Subcutaneous adipose tissue (tissue), 4 donors: Measurements from ENCODE around the gene USP15. TPM values are rescaled to one million over a fixed set of nuclear protein-coding genes. Genes with fewer than 3 reads are reported as not detected.

Source experiments
- total RNA-seq, 4 donors: library from RNA; depleted of rRNA; stranded (reverse); fragments of >200 nt; gene quantifications; one replicate each; pipeline ENCODE4 v1.1.0, GENCODE V29; 2016
- TF ChIP-seq, protein P1 (sequence below): fragments of 450-650 bp; IDR thresholded peaks from one replicate; pipeline ENCODE4 v1.5.1; 2016; ENCODE audit warnings: low read depth, mild to moderate bottlenecking, control low read depth, antibody characterized with exemption, moderate library complexity

Gene USP15
- total RNA-seq, 4 donors from 2014 or later, result 88.5 to 288 (median 158) TPM

DNA sequence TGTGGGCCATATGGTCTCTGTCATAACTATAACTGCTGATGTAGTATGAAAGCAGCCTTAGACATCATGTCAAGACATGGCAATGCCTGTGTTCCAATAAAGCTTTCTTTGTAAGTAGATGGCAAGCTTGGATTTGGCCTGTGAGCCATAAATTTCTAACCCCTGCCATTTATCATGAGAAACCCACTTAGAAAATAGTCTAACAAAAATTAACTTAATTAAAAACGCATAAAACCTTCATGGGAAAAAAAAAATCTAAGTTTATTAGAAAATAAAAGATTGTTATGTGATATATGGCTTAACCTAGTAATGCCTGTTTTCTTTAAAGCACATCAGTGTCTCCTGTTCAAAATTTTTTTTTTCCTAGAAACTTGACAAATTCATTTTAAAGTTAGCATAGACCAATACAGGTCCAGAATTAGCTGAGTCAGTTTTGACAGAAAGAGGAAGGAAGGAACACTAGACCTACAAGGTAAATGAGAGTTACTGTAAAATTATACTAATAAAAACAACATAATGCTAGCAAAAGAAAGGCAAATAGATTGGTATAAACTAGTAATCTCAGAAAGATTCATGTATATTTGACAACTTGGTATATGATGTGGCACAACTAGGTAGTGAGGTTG, 68.2 kb downstream of the USP15 start:
- TF ChIP-seq, protein P1, sequence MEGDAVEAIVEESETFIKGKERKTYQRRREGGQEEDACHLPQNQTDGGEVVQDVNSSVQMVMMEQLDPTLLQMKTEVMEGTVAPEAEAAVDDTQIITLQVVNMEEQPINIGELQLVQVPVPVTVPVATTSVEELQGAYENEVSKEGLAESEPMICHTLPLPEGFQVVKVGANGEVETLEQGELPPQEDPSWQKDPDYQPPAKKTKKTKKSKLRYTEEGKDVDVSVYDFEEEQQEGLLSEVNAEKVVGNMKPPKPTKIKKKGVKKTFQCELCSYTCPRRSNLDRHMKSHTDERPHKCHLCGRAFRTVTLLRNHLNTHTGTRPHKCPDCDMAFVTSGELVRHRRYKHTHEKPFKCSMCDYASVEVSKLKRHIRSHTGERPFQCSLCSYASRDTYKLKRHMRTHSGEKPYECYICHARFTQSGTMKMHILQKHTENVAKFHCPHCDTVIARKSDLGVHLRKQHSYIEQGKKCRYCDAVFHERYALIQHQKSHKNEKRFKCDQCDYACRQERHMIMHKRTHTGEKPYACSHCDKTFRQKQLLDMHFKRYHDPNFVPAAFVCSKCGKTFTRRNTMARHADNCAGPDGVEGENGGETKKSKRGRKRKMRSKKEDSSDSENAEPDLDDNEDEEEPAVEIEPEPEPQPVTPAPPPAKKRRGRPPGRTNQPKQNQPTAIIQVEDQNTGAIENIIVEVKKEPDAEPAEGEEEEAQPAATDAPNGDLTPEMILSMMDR, result no peak

DNA sequence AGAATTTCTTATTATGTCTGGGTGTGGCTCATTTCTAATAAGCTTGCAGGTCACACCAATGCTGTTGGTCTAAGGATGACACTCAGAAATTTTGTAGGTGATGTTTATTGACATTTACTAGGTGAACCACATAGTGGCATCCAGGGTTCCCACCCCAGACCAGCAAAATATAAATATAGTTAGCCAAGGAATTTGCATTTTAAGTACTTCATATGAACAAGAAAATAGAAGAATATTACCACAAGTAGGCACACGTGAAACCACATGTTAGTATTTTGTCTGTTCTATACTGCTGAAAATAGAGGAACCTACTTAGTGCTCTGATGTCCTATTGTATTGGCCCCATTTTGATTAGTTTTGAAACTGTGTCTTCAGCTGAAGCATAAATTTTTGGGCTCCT, 71.1 kb downstream of the USP15 start:
- TF ChIP-seq, protein P1, result no peak

- TF ChIP-seq, protein P1, result no peak
Observed at GRCh38 chr12:62332598-62332997, 72.4 kb downstream of the USP15 start.

DNA sequence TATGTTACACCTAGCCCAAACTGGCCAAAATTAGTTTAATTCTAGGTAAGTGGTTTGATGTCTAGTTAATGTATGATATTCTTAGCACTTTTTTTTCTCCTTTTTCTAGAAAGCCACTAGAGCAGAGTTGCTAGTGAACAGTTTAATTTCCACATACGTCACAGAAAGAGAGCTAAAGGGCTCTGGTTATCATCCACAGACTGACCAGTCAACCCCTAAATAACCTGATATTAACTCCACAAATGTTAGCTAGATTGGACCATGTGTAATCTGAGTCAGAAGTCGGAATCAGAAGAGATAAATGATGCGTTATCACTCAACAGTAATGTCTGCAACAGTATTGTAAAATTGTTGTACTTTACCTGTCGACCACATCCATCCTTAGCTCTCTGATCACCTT, 74.9 kb downstream of the USP15 start:
- TF ChIP-seq, protein P1, result no peak

DNA sequence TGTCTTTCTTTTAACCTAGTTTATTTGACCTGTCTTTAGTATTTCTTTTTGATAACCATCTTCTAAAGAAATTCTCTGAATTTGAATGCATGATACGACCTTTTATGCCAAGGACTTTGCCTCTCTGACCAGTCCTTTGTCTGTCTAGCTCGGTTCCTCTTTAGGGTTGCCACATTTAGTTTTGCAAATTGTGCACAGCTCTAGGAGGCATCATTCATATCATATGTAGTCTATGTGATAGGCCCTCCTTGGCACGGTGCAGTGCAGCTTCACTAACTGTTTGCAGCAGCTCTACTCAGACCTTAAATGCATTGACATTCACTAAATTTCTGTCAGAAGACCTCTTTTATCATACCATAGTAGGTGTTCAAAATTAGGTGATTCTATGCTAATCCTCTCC, 75.6 kb downstream of the USP15 start:
- TF ChIP-seq, protein P1, result no peak

- TF ChIP-seq, protein P1, result no peak
Observed at GRCh38 chr12:62345667-62346066, 85.5 kb downstream of the USP15 start.

GRCh38 chr12:62346817-62347216, 86.6 kb downstream of the USP15 start:
- TF ChIP-seq, protein P1, result no peak
